Activated naive CD4-positive, alpha-beta T cell (primary cell): ENCODE measurements around the gene SSR1.
"Not testable (repeated sequence)": the region's sequence is repeated elsewhere in the genome, so short reads cannot be mapped to it uniquely, and the experiment has no call there.

Experiments used
- DNase-seq, 4 experiments: peaks; one replicate each; lab custom pipeline; 2025; lab: John Stamatoyannopoulos, UW

The SSR1 gene

GRCh38 chr6:7312616-7313504, at the start of gene SSR1:
Gene SSR1, minus strand, starts transcription at chr6:7313199. Its CDS starts 79 bp downstream, at chr6:7313120.
- peak; percentile 73 to 87 (median 80) for DNase-seq

- not testable (repeated sequence) for DNase-seq
Measured at GRCh38 chr6:7351916-7352315, 38.9 kb upstream of the SSR1 start.

GRCh38 chr6:7350591-7350990, 37.6 kb upstream of the SSR1 start:
- not testable (repeated sequence) for DNase-seq

GRCh38 chr6:7347551-7347997, 34.6 kb upstream of the SSR1 start:
- DNase-seq = not testable (repeated sequence)

- not testable (repeated sequence) for DNase-seq
Measured at GRCh38 chr6:7344773-7345450, 31.9 kb upstream of the SSR1 start.

- DNase-seq = no peak
Measured at GRCh38 chr6:7343546-7344475, 30.8 kb upstream of the SSR1 start.

- DNase-seq = no peak
Measured at GRCh38 chr6:7341989-7342742, 29.2 kb upstream of the SSR1 start.

- DNase-seq = no peak
Measured at GRCh38 chr6:7341271-7341670, 28.3 kb upstream of the SSR1 start.

- DNase-seq = not testable (repeated sequence)
Measured at GRCh38 chr6:7339007-7339732, 26.2 kb upstream of the SSR1 start.

GRCh38 chr6:7338031-7338430, 25.0 kb upstream of the SSR1 start:
- DNase-seq = no peak

GRCh38 chr6:7335519-7335918, 22.5 kb upstream of the SSR1 start:
- DNase-seq = no peak

GRCh38 chr6:7334685-7335084, 21.7 kb upstream of the SSR1 start:
- DNase-seq = no peak

- DNase-seq = no peak
Measured at GRCh38 chr6:7332090-7332745, 19.2 kb upstream of the SSR1 start.

- DNase-seq = no peak
Measured at GRCh38 chr6:7331452-7331851, 18.5 kb upstream of the SSR1 start.

- no peak for DNase-seq
Measured at GRCh38 chr6:7328243-7328642, 15.2 kb upstream of the SSR1 start.

- DNase-seq = no peak
Measured at GRCh38 chr6:7325750-7326149, 12.8 kb upstream of the SSR1 start.

- no peak for DNase-seq
Measured at GRCh38 chr6:7324520-7324919, 11.5 kb upstream of the SSR1 start.

GRCh38 chr6:7323074-7323473, 10.1 kb upstream of the SSR1 start:
- DNase-seq = no peak

GRCh38 chr6:7321866-7322265, 8.9 kb upstream of the SSR1 start:
- not testable (repeated sequence) for DNase-seq

GRCh38 chr6:7319406-7319805, 6.4 kb upstream of the SSR1 start:
- DNase-seq = not testable (repeated sequence)
